GM12875 (cell line): Measurements from ENCODE around the gene KRT33B.
A peak's percentile ranks its signal among the peaks of the same experiment; 100 is the strongest.

Source experiments
- H3K4me3 ChIP-seq: one replicate; pipeline ENCODE4 v1.5.1; 2011; ENCODE audit warnings: low read depth, low read length, control low read depth
- CTCF ChIP-seq: IDR thresholded peaks from 2 replicates; pipeline ENCODE4 v1.5.1; 2011; ENCODE audit warnings: low read depth, mild to moderate bottlenecking, control low read depth, inconsistent platforms, low read length, moderate library complexity, borderline replicate concordance; ENCODE audit not compliant: insufficient read depth

The KRT33B gene

GRCh38 chr17:41328207-41328606 lies 41.4 kb downstream of the KRT33B start:
- H3K4me3 ChIP-seq, result no peak overlapping the region
- no peak for TF ChIP-seq CTCF

DNA sequence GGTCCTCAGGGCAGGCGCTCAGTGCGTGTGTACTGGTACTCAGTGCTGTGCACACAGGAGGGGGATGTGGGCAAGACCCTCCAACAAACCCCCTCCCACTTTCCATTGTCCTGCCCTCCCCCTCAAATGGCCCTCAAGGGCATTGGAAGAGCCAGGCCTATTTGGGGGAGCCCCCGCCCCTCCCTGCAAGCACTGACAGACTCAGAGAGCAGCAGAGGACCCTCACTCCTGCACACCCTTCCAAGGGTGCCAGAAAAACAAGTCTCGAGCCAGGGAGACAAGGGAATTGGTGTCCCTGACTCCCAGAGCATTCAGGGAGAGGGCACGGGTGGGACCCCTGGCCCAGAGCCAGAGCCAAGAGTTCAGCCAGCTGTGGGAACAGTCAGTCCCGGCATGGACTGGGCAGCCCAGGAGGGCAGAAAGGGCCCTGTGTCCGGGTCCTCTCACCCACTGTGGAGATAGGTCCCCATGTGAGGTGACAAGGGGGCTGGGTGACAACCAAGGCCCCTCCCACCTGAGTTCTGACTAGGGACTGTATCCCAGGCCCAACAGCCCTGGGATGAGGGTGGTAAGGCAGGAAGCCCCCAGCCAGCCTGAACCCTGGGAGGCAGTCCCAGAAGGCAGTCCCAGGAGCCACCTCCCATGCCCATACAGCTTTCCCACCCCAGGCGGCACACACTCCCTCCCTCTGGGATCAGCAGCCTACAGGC lies 42.0 kb downstream of the KRT33B start:
- no peak for TF ChIP-seq CTCF
- H3K4me3 ChIP-seq, result no peak overlapping the region

DNA sequence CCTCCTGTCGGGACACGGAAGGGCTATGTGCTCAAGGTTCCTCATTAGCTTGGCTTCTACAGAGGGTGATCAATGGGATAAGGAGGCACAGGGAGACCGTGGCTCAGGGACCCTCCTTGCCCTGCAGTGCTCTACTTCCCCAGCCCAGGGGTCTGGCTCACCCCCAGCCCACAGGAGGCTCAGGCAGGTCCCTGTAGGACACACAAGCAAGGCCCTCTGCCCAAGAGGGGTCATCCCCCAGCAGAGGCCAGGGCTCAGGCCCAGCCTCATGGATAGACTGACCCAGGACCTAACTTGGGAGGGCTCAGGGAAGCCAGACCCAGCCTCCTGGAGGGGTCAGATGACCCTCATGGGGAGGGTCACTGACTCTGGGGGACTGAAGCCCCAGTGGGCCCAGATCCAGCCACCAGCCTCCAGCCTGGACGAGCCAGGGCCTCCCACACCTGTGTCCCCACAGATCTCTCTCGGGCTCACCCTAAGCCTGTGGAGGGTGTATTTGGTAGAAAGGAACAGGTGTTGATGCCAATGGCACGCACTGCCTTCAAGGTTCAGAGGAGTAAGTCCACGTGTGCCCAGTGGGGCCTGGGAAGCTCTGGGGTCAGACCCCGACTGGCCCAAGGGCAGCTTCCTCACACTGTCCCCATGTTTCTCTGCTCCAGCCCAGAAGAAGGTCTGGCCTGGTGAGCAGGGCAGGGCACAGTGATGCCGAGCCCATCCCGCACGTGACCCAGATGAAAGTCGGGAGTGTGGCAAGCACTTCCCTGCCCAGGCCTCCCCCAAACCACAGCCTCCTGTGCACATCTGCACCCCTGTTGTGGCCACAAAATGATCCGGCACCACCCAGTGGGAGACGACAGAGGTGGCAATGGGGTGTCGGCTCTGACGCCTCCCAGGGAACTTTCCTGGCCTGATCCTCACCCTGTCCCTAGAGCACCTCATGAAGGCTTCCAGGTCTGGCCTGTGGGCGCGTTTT lies 43.2 kb downstream of the KRT33B start:
- H3K4me3 ChIP-seq, result no peak overlapping the region
- no peak for TF ChIP-seq CTCF

DNA sequence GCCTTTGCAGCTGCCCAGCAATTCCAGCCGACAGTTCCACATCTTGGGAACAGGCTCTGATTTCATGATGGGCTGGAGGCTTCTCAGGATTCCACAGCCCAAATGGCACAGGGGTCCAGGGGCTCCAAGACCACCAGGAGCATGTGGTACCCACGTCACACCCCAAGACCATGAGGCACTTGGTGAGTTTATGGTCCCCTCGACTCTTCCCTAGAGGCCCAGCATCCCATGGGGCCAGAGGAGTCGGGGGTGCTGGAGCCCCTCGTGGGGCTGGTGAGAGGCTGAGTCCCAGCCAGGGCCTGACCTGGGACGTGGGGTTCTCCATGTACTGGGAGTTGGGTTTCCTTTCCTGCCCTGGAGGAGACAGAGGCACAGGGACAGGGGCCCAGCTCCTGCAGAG lies 44.0 kb downstream of the KRT33B start:
- no peak for TF ChIP-seq CTCF
- no peak overlapping the region for H3K4me3 ChIP-seq

DNA sequence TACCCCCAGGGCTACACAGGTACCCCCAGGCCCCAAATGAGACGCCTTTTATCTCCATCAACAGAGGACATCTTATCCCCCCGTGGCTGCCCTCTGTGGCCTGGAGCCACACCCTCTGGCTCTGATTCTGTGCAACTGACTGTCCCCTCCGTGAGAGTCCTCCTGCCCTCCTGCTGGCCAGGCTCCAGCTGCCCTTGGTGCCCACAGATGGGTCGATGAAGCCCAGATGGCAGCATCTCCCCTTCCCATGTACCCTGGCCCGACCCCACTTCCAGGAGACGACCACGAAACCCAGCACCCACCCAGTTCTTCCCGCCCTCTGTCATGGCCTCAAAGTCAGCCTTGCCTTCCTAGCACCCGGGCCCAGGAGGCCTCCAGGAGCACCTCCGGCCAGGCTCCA lies 44.5 kb downstream of the KRT33B start:
- TF ChIP-seq CTCF, result no peak
- no peak overlapping the region for H3K4me3 ChIP-seq

- peak; percentile 7; the same call in 1 of the 2 replicates for TF ChIP-seq CTCF
- no peak overlapping the region for H3K4me3 ChIP-seq
Observed at GRCh38 chr17:41324180-41325075, 45.2 kb downstream of the KRT33B start.
